ENCODE measurements around the gene TBC1D22A.

The TBC1D22A gene

DNA sequence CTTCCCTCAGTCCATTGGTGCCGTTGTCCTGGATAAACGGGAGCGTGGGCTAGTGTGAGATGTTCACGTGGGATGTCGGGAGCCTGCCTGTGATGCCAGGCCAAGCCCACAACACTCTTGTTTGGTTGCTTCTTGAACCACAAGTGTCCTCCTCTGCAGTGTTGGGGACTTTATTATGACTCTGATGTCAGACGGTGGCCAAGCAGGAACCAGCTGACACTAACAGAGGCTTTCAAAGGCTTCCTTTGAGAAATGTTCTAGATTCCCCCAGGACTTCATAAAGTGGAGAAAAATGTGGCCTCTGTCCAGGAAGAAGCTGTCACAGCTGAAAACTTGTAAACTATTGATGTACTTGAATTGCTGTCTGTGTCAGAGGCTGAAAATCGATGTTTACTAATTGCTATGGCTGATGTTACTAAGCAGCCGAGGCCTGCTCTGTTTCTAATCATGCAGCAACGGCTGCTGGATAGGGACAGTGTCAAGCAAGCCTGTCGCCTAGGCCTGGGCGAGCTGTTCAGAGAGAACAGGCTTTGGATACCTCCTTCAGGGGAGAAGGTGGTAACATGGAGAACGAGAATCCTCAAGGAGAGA, 131.7 kb downstream of the TBC1D22A start:
- no peak for DNase-seq

DNA sequence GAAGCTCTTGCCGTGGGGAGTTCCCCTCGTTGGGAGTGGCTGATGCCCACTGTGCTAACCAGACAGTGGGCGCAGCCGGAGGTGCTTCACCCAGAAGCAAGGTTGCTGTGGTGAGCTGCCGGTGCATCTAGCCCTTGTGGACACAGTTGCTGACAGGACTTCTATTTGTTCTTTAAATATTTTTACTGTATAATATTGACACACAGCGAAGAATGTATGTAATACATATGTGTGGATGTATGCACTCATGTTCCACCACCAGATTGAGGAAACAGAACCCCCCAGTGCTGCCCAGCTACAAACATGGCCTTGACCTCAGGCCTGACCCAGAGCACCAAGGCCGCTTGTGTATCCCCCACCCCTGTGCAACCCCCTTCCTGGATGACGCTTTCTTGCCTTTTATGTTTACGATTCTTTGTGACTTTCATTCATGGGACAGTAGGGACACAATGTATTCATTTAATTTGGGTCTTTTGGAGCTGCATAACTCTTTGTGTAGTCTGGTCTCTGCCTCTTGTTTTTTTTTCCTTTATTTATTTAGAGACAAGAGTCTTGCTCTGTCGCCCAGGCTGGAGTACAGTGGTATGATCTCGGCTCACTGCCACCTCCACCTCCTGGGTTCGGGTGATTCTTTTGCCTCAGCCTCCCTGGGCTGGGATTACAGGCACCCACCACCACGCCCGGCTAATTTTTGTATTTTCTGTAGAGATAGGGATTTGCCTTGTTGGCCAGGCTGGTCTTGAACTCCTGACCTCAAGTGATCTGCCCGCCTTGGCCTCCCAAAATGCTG, 132.6 kb downstream of the TBC1D22A start:
- DNase-seq = no peak

DNA sequence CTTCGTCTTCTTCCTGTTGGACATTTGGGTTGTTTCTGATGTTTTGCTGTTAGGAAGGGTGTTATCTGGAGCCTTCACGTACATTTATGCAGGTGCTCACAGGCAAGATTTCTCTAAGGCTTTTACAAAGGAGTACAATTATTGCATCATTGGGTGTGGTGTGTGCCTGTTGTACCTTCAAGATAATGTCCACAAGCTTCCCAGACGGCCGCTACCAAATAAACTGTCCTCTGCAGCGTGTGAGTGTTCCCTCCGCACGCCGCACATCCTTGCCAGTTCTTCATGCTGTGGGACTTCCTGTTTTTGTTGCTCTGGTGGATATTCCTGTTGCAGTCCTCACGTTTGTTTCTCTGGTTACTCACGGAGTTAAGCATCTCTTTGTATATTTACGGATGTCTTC, 133.3 kb downstream of the TBC1D22A start:
- no peak for DNase-seq

DNA sequence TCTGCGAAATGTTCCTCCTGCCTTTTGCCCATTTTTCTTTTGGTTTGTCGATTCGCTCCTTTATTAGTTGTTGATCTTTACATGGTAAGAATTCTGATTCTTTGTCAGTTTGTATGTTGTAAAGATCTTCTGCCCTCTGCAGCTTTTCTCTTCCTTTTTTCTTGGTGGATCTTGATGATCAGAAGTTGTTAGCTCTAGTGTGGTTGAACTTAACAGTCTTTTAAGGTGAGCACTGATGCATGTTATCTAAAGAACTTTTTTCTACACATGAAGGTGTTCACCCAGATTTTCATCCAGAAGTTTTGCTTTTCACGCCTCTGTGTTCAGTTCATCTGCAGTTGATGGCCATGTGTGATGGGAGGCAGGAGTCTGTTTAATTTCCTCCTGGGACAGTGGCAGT, 133.7 kb downstream of the TBC1D22A start:
- DNase-seq = no peak

DNA sequence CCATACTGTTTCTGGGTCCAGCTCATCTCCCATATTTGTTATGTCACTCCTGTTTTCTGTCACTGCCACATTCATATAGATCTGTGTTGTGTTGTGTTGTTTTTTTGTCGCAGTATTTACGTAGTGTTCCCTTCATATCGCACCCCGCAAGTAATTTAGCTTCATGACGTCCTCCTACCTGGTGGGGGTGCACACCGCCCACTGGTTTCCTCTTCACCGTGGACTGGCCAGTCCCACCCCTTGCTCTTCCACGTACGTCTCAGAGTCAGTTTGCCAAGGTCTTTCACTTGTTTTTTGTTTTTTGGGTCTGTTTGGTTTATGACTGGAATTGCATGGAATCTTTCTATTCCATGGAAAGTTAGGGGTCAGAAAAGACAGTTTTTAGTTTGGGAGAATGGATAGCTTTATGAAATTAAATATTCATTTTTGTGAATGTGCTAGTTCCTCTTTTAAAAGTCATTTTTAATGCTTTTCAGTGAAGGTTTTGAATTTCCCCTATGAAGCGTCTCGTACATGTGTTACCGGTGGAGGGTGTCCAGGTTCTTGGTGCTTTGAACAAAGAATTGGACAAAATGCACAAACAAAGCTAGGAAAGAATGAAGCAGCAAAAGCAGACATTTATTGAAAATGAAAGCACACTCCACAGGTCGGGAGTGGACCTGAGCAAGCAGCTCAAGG, 134.3 kb downstream of the TBC1D22A start:
- no peak for DNase-seq

DNA sequence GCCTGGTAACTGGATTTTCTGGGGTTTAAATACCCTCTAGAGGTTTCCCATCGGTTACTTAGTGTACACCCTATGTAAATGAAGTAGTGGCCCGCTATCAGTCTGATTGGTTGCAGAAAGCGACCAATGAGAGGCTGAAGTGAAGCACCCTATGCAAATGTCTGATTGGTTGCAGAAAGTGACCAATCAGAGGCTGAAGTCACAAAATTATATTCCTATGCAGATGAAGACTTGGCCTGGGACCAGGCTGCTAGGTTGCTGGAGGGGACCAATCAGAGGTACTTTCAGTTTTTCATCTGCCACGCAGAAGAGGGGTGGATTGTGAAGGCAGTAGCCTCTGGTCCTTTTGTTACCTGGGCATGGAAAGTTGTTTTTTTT, 134.8 kb downstream of the TBC1D22A start:
- no peak for DNase-seq

DNA sequence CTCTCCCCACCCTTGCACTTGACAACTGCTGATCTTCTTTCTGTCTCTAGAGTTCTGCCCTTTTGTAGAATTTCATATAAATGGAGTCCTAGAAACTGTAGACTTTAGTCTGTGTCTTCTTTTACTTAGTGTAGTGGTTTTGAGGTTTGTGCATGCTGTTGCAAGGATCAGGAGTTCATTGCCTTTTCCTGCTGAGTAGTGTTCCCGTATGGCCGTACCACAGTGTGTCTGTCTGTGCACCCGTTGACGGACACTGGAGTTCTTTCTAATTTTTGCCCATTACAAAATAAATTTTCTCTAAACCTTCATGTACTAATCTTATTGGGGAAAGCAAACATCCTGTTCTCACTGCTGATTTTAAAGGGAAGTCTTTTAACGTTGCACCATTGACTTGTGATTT, 138.1 kb downstream of the TBC1D22A start:
- no peak for DNase-seq

DNA sequence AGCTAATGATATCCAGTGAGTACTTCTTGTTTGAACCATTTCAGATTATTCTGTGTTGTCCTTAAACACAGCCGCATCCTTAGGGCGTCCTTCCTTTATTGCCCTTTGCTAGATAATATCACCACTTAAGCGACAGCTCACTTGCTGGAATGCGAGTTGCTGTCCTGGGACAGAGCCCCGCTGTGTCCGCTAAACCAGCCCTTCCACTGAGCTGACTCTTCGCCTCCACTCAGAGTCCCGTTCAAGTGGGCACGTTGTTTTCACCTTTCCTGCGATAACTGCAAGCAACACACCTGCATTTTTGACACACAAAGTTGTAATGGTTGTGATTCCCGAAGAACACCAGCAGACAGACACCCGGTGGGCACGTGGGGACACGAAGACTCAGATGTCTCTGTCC, 140.0 kb downstream of the TBC1D22A start:
- DNase-seq = no peak

DNA sequence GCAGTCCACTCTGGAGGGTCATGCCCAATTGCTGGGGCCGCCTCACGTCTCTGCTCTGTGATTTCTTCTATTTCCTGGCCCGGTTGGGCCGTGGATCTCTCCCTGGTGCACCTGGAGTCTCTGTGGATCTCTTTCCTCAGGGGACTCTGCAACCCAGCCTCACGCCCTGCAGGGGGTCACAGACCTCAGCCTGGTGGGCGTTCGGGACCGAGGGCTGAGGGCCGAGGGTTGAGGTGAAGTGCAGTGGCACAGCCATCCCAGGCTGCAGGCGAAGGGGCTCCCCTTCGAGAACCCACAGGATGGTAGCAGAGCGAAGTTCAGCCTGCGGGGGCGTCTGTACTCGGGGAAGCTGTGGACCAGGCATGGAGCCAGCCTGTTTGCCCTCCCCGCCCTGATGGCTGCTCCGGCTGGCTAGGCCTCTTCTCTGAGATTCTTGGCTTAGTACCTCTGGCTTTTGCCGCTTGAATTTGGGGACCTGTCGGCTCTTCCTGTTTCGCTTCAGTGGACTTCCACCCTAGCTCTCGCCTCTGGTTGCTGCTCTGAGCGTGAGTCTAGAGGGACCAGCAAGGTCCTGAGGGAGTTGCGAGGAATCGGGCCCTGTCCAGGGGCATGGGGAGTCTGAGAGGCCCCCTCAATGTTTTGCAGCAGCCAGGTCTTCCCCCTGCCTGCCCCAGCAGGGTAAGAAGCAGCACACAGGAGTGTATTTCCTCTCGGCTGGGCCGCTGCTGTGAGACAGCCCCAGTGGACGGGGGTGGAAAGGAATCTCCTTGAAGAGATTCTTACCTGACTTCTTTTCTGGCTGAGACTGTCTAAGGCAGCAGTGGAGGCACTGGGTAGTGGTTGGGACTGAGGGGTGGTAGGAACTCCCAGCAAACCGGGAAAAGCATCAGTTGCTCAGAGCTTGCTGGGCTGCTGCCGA, 140.8 kb downstream of the TBC1D22A start:
- no peak for DNase-seq

DNA sequence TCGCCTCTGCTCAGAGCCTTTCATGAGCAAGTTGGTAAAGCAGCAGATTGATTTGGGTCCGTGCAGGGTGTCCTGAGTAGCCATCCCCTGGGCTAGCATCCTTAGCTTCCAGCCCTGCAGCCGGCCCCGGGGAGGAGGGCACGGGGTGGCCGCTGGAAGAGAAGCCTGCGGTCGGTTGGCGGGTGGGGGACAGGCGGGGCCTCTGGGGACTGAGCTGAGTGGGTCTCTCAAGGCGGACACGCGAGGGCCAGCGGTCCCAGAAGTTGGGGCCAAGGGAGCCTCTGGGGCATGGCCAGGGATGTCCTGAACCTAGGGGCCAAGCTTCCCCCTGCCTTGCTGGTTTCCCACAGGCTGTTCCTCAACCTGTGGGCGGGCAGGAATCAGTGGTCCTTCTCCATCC, 143.0 kb downstream of the TBC1D22A start:
- DNase-seq = no peak

DNA sequence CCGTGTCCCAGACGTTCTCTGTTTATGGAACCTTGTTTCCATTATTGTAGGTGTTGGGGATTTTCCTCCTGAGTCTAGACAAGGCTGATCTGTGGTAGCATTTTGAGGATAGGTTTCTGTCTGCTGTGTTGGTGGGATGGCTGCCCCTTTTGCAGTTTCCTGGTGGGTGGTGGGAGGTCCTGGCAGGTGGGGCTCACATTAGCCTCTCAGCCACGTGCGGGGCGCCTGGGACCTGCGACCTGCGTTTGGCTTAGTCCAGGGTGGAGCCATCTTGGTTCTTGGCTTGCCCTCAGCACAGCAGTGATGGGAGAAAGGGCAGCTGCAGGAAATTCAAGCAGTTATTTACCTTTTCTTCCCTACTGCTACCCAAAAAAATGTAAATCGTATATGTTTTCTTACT, 143.4 kb downstream of the TBC1D22A start:
- no peak for DNase-seq

DNA sequence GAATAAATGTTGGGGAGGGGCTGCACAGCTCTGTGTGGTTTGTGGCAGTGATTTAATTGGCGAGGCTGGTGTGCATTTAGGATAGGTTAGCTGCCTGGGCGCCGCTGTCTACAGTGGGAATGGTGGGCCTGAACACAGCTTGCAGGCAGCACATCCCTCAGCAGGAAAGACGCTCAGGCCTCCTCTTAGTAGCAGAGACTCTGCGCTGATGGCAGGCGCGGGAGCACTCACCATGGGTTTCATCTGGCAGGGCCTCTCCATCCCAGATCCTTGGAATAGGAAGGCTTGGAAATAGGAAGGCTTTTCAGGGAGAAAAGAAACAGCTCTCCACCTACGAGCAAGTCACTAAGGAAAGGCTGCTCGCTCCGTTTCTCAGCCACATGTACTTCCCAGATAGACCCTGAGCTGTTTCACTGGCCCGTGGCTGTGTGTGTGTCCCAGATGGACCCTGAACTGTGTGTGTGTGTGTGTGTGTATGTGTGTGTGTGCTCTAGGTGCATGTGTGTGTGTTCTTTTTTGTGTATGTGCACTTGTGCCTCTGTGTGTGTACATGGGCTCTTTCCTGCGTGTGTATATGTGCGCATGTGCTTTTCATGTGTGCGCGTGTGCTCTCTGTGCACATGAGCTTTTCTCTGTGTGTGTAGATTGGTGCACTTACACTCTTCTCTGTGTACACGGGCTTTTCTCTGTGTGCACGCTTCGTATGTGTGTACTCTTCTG, 144.0 kb downstream of the TBC1D22A start:
- DNase-seq = no peak

DNA sequence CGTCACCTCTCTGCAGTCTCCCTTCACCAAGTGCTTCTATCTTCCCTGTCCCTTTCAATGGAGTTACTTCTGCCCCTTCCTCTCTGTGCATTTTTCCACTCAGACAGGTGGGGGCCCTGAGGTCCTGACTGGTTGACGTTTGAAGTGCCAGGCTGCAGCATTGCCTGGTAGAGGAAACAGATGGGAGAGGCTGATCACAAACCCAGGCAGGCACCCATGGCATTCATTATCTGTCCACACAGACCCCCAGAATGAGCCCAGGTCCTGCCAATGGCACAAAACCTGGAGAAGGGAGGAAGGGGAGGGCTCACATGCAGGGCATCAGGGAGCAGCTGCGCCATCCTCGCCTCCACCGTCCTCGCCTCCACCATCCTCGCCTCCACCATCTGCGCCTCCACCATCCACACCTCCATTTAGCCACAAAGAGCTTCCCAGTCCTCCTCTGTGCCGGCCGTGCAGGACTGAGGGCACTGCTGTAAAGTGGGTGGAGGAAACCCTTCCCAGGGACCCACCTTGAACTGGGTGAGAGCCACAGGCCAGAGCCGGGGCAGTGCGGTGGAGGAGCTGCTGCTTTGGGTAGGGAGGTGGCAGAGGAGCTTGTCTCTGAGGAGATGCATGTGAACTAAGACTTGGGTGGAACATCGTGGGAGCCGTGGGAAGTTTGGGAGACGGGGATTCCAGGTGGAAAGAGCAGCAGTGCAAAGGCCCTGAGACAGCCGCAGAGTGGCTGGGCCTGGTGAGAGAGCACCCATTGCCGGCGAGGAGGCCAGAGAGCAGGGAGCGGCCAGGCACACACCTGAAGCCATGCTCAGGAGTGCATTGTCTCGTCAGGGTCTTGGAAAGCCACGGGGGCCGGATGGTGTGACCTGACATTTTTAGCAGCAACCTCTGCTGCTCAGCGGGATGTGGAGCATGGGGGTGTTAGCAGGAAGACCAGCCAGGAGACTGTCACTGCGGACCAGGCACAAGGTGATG, 145.1 kb downstream of the TBC1D22A start:
- no peak for DNase-seq

DNA sequence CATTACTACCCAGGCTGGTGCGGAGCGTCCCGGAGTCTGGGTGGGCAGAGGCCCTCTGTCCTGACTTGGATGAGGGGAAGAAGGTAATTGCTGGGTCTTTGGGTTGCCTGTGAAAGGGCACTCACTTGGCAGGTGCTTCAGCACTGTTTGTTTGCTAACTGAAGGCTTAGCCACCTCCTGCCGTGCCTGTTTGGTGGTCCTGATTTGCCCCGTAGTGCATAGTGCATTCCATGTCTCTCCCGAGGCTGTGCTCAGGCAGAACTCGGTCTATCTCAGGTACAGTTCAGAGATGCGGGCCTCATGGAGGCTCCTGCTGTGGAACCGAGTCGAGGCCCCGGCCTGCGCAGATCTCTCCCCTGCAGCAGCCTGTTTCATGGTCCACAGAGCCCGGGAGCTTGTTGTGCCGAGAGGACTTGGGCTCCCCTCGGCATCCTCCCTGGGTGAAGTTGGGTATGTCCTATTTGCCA, 146.2 kb downstream of the TBC1D22A start:
- no peak for DNase-seq

DNA sequence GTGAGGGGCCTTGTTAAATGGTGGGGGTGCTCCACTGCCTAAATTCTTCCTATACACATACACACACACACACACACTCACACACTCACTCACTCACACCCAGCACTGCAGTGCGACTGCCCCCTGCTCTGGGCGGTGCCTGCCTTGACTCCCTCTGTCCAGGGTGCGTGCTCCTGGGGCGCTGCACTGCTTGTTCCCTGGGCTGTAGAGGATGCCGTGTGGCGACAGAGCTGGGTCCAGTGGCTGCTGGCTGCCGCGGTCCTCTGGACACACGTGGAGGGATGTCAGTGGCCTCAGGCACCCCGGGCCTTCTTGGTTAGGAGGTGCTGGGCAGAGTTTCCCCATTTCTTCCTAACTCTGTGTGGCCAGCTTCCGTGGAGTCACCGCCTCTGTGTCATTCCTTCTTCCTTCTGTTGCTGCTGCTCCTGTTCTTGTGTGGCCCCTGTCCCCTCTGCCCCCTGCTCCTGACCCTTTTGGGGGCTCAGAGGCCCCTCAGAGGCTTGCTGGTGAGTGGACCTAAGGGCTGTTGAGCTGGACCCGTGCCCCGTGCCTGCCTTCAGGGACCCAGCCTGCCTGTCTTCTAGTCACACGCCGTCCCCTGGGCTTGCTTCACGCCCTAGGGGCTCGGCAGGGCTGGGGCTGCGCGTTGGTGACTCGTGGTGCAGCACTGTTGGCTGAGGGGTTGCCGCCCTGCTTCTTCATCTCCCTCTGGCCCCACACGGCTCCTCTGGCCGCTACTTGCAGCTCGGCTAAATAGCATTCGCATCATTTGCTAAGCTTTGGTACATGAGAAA, 147.0 kb downstream of the TBC1D22A start:
- DNase-seq = no peak

DNA sequence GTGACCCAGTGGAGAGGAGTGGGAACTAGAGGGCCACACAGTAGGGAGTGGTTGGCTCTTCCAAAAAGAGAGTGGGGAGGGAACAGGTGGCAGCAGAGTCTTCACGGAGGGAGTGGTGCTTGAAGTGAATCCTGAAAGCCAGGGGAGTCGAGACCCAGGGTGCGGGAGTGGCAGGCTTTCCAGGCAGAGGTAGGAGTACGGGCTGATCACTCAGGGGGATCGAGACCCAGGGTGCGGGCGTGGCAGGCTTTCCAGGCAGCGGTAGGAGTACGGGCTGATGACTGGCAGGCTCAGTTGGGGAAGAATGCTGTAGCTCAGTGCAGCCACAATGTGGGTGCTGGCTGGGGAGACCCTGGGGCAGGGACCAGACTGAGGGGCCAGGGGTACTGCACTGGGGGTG, 148.2 kb downstream of the TBC1D22A start:
- DNase-seq = no peak

DNA sequence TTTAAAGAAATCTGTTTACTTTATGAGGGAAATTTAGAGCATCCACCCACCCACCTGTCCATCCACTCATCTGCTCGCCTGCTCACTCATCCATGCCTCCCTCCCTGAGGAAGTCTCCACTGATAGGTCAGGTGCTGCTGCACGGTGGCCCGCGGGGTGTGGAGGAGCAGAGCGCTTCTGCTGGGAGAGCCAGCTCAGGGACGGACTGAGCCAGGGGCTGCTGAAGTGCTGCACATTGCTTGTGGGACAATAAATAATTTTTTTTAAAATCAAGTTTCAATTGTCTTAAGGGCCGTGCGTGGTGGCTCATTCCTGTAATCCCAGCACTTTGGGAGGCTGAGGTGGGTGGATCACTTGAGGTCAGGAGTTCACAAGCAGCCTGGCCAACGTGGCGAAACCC, 148.9 kb downstream of the TBC1D22A start:
- no peak for DNase-seq

DNA sequence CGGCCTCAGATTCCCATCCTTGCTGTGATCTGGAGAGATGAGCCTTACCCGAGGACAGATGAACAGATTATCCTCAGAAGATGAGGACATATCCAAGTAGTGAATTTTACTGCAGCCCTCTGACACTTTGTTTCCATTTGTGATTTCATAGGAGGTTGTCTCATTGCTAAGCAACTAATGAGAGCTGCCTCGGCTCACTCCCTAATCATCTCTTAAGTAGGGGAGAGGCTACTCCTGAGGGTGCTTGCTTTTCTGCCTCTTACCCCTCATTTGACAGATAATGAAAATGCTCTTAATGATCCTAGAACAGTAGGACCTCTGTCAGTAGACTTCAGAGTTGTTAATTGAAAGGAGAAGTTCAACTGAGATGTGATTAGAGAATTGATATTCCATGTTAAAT, 150.9 kb downstream of the TBC1D22A start:
- no peak for DNase-seq

DNA sequence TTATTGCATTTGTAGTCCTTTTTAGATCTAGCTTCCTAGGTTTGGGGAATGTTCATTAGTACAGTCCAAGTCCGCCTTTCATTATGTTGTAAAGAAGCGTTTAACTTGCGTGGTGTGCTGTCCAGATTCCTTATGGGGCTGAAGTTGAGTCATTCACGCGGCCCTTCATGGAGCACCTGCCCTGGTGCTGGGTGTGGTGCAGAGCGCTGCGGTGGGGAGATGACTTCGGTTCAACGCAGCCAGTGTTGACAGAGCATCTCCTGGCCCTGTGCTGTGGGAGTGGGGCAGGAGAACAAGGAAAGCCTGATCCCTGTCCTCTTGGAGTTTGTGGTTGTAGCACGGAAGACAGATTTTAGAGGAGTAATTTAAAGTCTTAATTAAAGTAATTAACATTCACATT, 152.0 kb downstream of the TBC1D22A start:
- no peak for DNase-seq
